Placental epithelial cell (primary cell): ENCODE data around the gene UXS1. TPM values are rescaled to one million over a fixed set of nuclear protein-coding genes. Genes with fewer than 3 reads are reported as not detected.

Experiments
- total RNA-seq: library from RNA; depleted of rRNA; stranded (reverse); fragments of >200 nt; gene quantifications from 2 replicates; pipeline ENCODE4 v1.2.3, GENCODE V29; 2012

The UXS1 gene
- total RNA-seq: 23.6 and 27.8 TPM in 2 replicates

GRCh38 chr2:106193977-106194778 lies at the start of gene UXS1:
TSS of gene UXS1 (minus strand) at chr2:106194301. CDS start at chr2:106194241, 60 bp downstream.

